Umbilical cord (tissue), 2 donors: Measurements from ENCODE around the gene IL1RAPL2. TPM values are rescaled to one million over a fixed set of nuclear protein-coding genes. Genes with fewer than 3 reads are reported as not detected.
A peak's percentile ranks its signal among the peaks of the same experiment; 100 is the strongest.
"Not testable (repeated sequence)": the region's sequence is repeated elsewhere in the genome, so short reads cannot be mapped to it uniquely, and the experiment has no call there.

Experiments
- DNase-seq: peaks from one replicate; pipeline ENCODE4 v3.0.0-alpha.2; 2015; ENCODE audit warnings: low spot score
- total RNA-seq: library from RNA; depleted of rRNA; stranded (reverse); fragments of >200 nt; gene quantifications from one replicate; pipeline ENCODE4 v1.2.3, GENCODE V29; 2014; ENCODE audit warnings: low replicate concordance; ENCODE audit not compliant: insufficient read depth

Gene IL1RAPL2
- total RNA-seq, 1 donor from 2014 or later: 2.2 TPM

DNA sequence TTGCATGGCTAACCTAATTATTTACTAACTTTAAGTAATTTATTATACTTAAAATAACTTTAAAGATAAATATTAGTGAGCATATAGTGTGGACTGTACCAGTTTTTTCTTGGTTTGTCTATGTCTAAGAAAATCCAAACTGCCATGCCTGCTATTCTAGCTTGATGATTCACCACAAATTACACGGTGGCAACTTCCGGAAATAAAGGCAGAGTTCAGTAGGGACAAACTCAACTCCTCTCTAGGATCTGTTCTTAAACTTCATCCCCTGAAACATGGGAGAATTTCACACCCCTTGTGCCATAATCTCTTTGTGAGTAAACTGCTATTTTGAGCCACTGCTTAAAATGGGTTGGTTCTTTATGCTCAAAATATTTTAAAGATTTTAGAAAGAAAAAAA is 1042.7 kb downstream of the IL1RAPL2 start:
- no peak for DNase-seq

DNA sequence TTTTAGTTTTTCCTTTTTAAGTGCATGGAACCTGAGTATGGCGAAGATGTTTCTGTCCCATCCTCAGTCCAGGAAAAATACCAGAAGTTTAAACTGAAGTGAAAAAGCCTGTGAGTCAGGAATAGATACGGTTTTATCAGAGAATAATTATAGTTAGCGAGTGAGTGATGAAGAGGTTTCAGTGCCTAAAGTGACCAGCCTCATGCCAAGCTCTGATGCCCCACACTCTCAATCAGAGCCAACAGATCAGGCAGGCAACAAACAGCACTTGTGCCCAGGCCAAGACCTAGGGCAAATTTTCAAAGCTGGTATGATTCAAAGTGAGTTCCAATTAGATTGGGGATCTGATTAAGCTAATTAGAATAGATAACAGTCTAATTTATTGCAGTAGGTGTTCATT is 1043.5 kb downstream of the IL1RAPL2 start:
- no peak for DNase-seq

GRCh38 chrX:105610411-105610810 is 1044.4 kb downstream of the IL1RAPL2 start:
- DNase-seq: no peak

GRCh38 chrX:105618393-105619101 is 1052.5 kb downstream of the IL1RAPL2 start:
- no peak for DNase-seq

DNA sequence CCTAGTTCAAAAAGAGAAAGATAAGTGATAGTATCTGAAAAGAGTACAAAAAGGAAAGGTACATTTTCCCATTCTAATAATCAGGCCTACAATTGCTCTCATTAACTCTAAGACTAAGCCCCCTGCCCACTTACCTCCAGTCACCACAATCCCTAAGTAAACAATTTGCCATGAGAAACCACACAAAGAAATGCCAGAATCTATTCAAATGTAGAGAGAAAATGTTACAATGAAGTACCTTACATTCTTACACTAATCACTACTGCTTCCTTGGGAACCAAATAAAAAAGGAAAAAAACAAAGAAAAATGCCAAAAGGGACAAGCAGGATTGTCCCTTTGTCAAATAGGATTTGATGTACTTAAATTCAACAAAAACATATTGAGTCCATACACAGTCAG is 1068.2 kb downstream of the IL1RAPL2 start:
- DNase-seq: no peak

DNA sequence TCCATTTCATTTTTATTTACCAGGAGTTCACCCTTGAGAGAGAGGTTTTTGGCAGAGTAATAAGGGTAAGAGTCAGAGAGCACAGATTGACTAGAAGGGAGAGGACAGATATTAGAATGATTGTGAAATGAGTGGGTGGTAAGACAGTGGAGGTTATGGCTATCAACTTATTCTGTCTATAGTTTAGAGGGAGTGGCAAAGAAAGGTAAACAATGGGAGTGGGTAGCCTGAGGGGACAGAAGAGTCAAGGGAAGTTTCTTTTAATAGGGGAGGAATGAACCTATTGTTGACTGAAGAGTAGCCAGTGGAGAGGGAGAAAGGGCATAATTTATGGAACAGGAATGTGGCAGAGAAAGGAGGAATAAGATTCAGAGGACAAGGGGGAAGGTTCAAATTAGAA is 1069.8 kb downstream of the IL1RAPL2 start:
- DNase-seq: no peak

DNA sequence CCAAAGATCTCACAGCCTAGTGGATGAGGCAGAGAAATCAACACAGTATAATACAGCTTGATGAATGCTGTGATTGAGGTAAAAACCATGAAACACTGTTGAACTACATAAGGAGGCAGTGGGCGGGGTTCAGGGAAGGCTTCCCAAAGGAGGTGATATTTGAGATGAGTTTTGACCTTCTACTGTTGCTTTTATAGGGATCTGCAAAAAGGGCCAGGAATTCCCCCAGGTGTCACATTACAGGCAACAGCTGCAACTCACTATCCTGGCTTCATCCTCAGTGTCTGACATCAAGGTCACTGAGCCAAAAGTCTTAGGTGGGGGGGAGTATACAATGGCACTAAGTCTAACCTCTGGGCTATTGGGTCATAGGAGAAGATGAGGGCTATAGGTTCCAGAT is 1070.7 kb downstream of the IL1RAPL2 start:
- no peak for DNase-seq

- no peak for DNase-seq
These were observed 1079.8 kb downstream of the IL1RAPL2 start for GRCh38 chrX:105645667-105646357.

- no peak for DNase-seq
These were observed 1080.8 kb downstream of the IL1RAPL2 start for GRCh38 chrX:105646592-105647372.

DNA sequence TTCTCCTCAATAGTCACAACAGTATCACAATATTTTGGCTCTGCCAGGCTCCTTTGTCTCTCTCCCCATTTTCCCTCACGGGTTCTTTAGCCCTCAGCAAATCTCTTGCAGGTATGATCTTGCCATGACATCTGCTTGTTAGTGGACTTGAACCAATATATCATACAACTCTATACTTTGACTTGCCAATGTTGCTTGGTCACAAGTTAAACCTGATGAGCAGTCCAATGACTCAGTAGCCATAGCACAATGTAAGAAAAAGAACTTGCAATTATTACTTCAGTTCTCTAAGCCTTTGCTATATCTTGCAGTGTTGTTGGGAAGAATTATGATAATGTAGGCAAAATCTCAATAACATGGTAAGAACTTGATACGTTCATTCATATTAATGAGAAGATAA is 1081.8 kb downstream of the IL1RAPL2 start:
- no peak for DNase-seq

DNA sequence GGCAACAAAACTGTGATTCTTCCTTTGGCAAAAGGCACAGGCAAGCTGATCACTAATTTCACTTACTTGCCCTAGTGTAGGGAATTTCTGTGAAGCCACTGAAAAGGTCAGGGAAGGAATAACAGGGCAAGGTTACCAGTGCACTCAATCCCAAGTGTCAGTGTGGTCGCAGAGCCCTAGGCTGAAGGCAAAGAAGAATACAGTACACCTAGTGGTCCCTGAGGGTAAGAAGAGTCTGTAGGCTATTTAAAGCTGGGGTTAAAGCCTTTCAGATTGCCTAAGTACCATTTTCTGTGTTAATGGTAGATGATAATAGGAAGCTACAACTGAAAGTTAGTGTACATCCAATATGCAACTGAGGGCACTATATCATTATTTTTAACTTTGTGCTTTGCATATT is 1082.7 kb downstream of the IL1RAPL2 start:
- no peak for DNase-seq

GRCh38 chrX:105650577-105650976 is 1084.6 kb downstream of the IL1RAPL2 start:
- no peak for DNase-seq

DNA sequence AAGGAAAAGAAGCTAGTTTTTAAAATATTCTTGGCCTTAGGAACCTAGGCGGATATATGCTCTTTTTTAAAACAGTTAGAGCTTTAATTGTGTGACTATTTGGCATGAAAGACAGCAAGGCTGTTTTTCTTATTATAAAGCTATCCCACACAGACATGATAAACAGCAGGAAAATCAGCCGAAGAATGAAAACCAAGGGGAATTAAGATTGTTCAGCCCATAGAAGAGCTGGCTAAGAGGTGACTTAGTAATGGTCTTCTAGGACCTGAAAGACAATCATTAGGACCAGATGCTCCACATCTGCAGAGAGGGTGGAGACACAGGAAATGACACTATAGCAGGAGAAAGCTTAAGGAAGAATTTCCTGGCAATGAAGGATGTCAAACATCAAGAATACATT is 1085.0 kb downstream of the IL1RAPL2 start:
- DNase-seq: no peak

- peak; percentile 33 for DNase-seq
These were observed 1087.9 kb downstream of the IL1RAPL2 start for GRCh38 chrX:105653891-105654290.

DNA sequence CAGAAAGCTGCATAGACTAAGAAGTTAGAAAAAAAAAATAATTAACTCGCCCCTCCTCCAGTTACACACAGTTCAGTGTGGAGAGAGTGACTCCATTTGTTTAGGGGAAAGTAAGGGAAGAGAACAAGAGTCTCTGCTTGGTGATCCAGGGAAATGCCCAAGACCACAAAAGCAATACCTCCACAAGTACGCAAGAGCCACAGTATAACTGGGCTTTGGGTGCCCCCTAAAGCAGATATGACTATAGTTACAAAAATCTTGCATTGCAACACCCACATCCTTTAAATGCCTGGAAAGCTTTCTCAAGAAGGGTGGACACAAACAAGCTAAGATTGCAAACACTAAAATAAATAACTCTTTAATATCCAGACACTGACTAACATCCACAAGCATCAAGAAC is 1092.1 kb downstream of the IL1RAPL2 start:
- DNase-seq: peak; percentile 3

GRCh38 chrX:105662248-105662647 is 1096.2 kb downstream of the IL1RAPL2 start:
- no peak for DNase-seq

DNA sequence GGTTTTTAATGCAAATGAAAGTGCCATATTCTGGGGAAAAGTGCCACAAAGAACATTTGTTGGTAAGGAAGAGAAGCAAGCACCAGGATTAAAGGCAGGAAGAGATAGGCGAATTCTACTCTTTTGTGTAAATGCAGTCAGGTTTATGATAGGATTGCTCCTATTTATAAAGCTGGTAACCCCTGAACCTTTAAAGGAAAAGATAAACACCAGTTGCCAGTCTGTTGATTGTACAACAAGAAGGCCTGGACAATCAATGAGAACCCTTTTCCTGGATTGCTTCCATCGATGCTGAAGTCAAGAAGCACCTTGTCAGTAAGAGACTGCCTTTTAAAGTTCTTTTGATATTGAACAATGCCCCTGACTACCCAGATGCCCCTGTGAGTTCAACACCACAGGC is 1098.2 kb downstream of the IL1RAPL2 start:
- no peak for DNase-seq

DNA sequence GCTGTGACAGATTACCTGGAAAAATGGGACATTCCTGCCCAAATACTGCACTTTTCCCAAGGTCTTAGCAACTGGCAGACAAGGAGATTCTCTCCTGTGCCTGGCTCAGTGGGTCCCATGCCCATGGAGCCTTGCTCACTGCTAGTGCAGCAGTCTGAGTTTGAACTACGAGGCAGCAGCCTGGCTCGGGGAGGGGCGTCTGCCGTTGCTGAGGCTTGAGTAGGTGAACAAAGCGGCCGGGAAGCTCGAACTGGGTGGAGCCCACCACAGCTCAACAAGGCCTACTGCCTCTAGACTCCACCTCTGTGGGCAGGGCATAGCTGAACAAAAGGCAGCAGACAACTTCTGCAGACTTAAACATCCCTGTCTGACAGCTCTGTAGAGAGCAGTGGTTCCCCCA is 1118.3 kb downstream of the IL1RAPL2 start:
- not testable (repeated sequence) for DNase-seq

- no peak for DNase-seq
These were observed 1128.8 kb downstream of the IL1RAPL2 start for GRCh38 chrX:105694839-105695238.

GRCh38 chrX:105695451-105695850 is 1129.5 kb downstream of the IL1RAPL2 start:
- no peak for DNase-seq

GRCh38 chrX:105696870-105697269 is 1130.9 kb downstream of the IL1RAPL2 start:
- DNase-seq: no peak

DNA sequence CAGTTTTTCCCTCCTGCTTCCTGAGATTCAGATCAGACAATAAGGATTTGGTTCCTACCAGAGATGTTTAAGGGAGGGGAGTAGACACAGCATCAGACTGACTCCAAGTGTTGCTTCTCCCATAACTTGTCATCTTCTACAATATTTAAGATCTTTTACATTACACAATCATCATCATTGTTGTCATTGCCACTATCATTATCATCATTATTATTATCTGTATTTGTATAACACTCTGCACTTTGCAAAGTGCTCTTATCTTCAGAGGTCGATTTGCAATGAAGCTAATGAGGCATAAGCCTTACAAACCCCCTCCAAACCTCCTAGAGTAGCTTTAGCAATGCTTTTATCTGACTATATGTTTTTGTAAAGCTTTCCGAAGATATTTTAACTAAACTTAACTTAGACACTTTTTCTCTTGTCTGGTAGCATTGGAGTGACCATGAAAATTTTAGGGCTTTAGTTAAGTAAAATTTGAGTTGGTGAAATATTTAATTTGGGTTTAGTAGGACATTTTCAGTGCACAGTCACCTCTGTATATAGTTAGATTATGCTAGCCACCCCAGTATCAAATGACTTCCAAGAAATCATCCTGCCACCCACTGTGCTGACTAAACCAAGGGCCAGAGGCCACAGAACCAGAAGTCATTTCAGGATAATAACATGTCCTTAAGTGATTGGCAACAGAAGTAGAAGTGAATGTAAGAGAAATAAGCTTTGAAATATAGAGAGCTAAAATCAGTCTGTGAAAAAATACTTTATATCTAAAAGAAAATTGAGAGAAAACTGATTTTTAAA is 1132.2 kb downstream of the IL1RAPL2 start:
- no peak for DNase-seq
